HepG2 (cell line): ENCODE results near the gene MARCOL. TPM values are rescaled to one million over a fixed set of nuclear protein-coding genes. Genes with fewer than 3 reads are reported as not detected.

Source experiments
- ATAC-seq: fragments of 200-7000 bp; cut with Tn5 transposase; 3 replicates; pipeline ENCODE4 v1.9.1; 2020; ENCODE audit warnings: mild to moderate bottlenecking, moderate library complexity
- BruUV-seq: library from RNA; stranded (reverse); fragments of 400-500 nt; replicated peaks from 2 replicates; lab custom pipeline; 2021; lab: Mats Ljungman, UMichigan
- CTCF ChIA-PET: fragments of 300-600 bp; formaldehyde crosslinking; extraction: SDS; loops from one replicate; lab custom pipeline; 2021; ENCODE audit warnings: low total read pairs, inconsistent platforms, low intra/inter-chr PET ratio; lab: Yijun Ruan, JAX
- POLR2A ChIA-PET: fragments of 350-600 bp; sonication (Branson Sonifier 250); formaldehyde crosslinking; loops from one replicate; lab custom pipeline; 2020; ENCODE audit warnings: antibody characterized with exemption, inconsistent platforms; lab: Yijun Ruan, JAX
- DNase-seq: peaks from one replicate; pipeline ENCODE4 v3.0.0-alpha.2; 2015; ENCODE audit warnings: low spot score
- FAIRE-seq: peaks from 3 replicates; lab custom pipeline; 2011; peaks lifted over from hg19 to GRCh38; lab: Jason Lieb, UNC
- H2AFZ ChIP-seq: one replicate; pipeline ENCODE4 v1.6.1; 2011; ENCODE audit warnings: low read length, inconsistent platforms
- H3K27ac ChIP-seq: fragments of 300-600 bp; 3 replicates; pipeline ENCODE4 v1.8.0; 2011; ENCODE audit warnings: mixed run types, mild to moderate bottlenecking, mixed read lengths, low read length, inconsistent platforms; ENCODE audit not compliant: insufficient read depth; ENCODE audit errors: extremely low read length
- H3K27me3 ChIP-seq, 2 experiments: fragments of 200-600 bp in 1 of 2; 2 replicates in 1 of 2; 3 replicates in 1 of 2; pipeline versions ENCODE4 v1.6.0 to v1.8.0; 2011; ENCODE audit warnings: low read length in 2 of 2, mild to moderate bottlenecking in 2 of 2, moderate library complexity in 2 of 2, inconsistent platforms in 1 of 2; ENCODE audit not compliant: insufficient read depth in 2 of 2, control insufficient read depth in 1 of 2
- H3K36me3 ChIP-seq, 2 experiments: fragments of 200-600 bp in 1 of 2; replicated peaks in 1 of 2; 2 replicates in 1 of 2; 3 replicates in 1 of 2; pipeline versions ENCODE4 v1.5.1 to v1.8.0; 2011; ENCODE audit warnings: low read length in 2 of 2, inconsistent platforms in 1 of 2; ENCODE audit not compliant: insufficient read depth in 2 of 2, control insufficient read depth in 1 of 2
- H3K4me1 ChIP-seq: 2 replicates; pipeline ENCODE4 v1.5.1; 2012; ENCODE audit warnings: low read length, inconsistent platforms; ENCODE audit not compliant: insufficient read depth
- H3K4me2 ChIP-seq: 2 replicates; pipeline ENCODE4 v1.6.0; 2011; ENCODE audit warnings: low read depth, low read length, inconsistent platforms
- H3K4me3 ChIP-seq, 3 experiments: fragments of 200-600 bp in 1 of 3; sonication (generic), shearing (Covaris generic) in 1 of 3; replicated peaks in 1 of 3; 2 replicates each; pipeline ENCODE4 v1.5.1; 2011 to 2016; ENCODE audit warnings: low read length in 3 of 3, inconsistent platforms in 2 of 3, low read depth in 2 of 3, mild to moderate bottlenecking in 2 of 3, control low read depth in 1 of 3, mixed read lengths in 1 of 3; ENCODE audit not compliant: insufficient read depth in 1 of 3
- H3K79me2 ChIP-seq: one replicate; pipeline ENCODE4 v1.6.1; 2011; ENCODE audit warnings: low read length, inconsistent platforms; ENCODE audit not compliant: insufficient read depth
- H3K9ac ChIP-seq: 2 replicates; pipeline ENCODE4 v1.6.0; 2011; ENCODE audit warnings: mild to moderate bottlenecking, low read depth, low read length, inconsistent platforms; ENCODE audit not compliant: insufficient read depth
- H3K9me3 ChIP-seq: 2 replicates; pipeline ENCODE4 v1.5.1; 2012; ENCODE audit warnings: mild to moderate bottlenecking, low read length
- H4K20me1 ChIP-seq: 2 replicates; pipeline ENCODE4 v1.6.0; 2011; ENCODE audit warnings: inconsistent platforms, mild to moderate bottlenecking, low read length, moderate library complexity; ENCODE audit not compliant: insufficient read depth
- DDIT3 ChIP-seq: sonication (generic); formaldehyde crosslinking; IDR thresholded peaks from 2 replicates; pipeline ENCODE4 v1.4.0; 2020; ENCODE audit warnings: mild to moderate bottlenecking, missing genetic modification reagents
- FOXO4 ChIP-seq: sonication (generic); formaldehyde crosslinking; conservative IDR thresholded peaks from 2 replicates; pipeline ENCODE4 v1.8.1; 2023; ENCODE audit warnings: missing genetic modification reagents
- GLMP ChIP-seq: sonication (generic); formaldehyde crosslinking; IDR thresholded peaks from 2 replicates; pipeline ENCODE4 v1.9.0; 2021; ENCODE audit warnings: missing genetic modification reagents, mild to moderate bottlenecking, borderline replicate concordance
- IRX3 ChIP-seq: sonication (generic); formaldehyde crosslinking; IDR thresholded peaks from 2 replicates; pipeline ENCODE4 v1.8.1; 2023; ENCODE audit warnings: mild to moderate bottlenecking, low read depth, missing genetic modification reagents, borderline replicate concordance
- RAD21 ChIP-seq: fragments of 450-650 bp; formaldehyde crosslinking; IDR thresholded peaks from 2 replicates; pipeline ENCODE4 v1.5.0; 2020; ENCODE audit warnings: mild to moderate bottlenecking
- SMC3 ChIP-seq: IDR thresholded peaks from 2 replicates; pipeline ENCODE4 v1.6.1; 2011; ENCODE audit warnings: low read length, improper control_type of control experiment
- STAG1 ChIP-seq: sonication (generic); formaldehyde crosslinking; IDR thresholded peaks from 2 replicates; pipeline ENCODE4 v1.4.0; 2020; ENCODE audit warnings: missing genetic modification reagents
- ZNF652 ChIP-seq: IDR thresholded peaks from 2 replicates; pipeline ENCODE4 v1.6.1; 2016; ENCODE audit warnings: low read depth, borderline replicate concordance
- ZSCAN12 ChIP-seq: sonication (generic); formaldehyde crosslinking; IDR thresholded peaks from 2 replicates; pipeline ENCODE4 v1.9.0; 2021; ENCODE audit warnings: mild to moderate bottlenecking, missing genetic modification reagents
- ZZZ3 ChIP-seq: sonication (generic); formaldehyde crosslinking; IDR thresholded peaks from 2 replicates; pipeline ENCODE4 v1.4.0; 2020; ENCODE audit warnings: missing genetic modification reagents, mild to moderate bottlenecking, borderline replicate concordance
- WGBS: methylation state at CpG from one replicate; pipeline ENCODE4 v1.1.6; 2017; ENCODE audit warnings: low lambda C conversion rate; 5-methylcytosine and 5-hydroxymethylcytosine counted together
- in situ Hi-C: cut with HindIII; loops from 2 replicates; pipeline ENCODE4 v1.10.0; 2017; ENCODE audit warnings: low pct_unique_long_range_greater_than_20kb; ENCODE audit not compliant: extremely low pct_ligation_motif_present
- intact Hi-C: fragments of 100-400 bp; cut with micrococcal nuclease; formaldehyde crosslinking; loops from one replicate; pipeline ENCODE4 v1.10.0; 2022; ENCODE audit not compliant: unreplicated experiment
- polyA plus RNA-seq, 8 experiments: library from polyadenylated mRNA; depleted of rRNA in 3 of 8; stranded (reverse) in 7 of 8; unstranded in 1 of 8; fragments of >200 nt; fragmentation: Illumina TruSeq in 4 of 8; extraction: Trizol in 4 of 8; gene quantifications; 2 replicates each; pipeline versions ENCODE4 v1.2.1 to v1.2.3, GENCODE V29; 2011 to 2016; ENCODE audit warnings: low read depth in 4 of 8, missing spikeins in 1 of 8, mixed read lengths in 1 of 8; ENCODE audit not compliant: insufficient read depth in 1 of 8
- total RNA-seq, 5 experiments: library from RNA; depleted of rRNA; stranded (reverse); fragments of >200 nt; fragmentation: Illumina TruSeq; extraction: Trizol; gene quantifications; 2 replicates each; pipeline ENCODE4 v1.2.3, GENCODE V29; 2016; ENCODE audit warnings: low read depth in 1 of 5
- TF ChIP-seq, protein P1 (sequence below): sonication (generic); formaldehyde crosslinking; IDR thresholded peaks from 2 replicates; pipeline ENCODE4 v1.5.0; 2020; ENCODE audit warnings: mild to moderate bottlenecking, missing genetic modification reagents, moderate library complexity

MARCOL gene
- total and polyA plus RNA-seq, 2 of the 13 experiments (the other 11 are each of a cell fraction or from before 2014, with no cell fraction given) = not detected

DNA sequence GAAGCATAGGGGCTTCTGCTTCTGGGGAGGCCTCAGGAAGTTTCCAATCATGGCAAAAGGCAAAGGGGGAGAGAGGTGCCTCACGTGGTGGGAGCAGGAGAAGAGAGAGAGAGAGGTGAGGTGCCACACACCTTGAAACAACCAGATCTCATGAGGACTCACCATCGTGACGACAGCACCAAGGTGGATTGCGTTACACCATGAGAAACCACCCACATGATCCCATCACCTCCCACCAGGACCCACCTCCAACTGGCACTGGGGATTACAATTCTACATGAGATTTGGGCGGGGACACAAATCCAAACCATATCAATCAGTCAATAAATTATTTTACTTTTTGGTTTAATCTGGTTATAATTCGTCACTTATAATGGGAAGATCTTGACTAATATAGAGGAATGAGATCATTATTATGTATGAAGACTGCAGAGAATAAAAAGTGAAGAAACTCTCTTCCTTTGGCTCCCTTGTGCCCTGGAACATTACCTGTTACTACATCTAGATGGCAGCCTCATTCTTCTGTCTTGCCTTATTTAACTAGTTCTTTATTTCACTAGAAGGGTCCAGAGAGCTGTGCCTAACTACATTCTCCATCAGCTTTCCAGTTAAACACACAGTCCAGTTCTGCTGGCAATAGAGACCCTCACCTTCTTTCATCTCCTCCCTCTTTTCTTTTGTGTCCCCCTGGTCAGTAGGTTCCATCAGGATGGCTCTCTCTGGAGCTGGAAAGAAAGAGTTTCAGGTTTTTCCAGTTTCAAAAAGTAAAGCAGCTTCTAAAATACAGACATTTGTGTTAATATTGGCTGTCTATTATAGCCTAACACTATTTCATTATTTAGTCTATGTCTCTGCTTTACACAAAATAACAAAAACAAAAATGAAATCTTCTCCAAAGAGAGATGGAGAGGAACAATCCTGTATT, 52.2 kb downstream of the MARCOL start:
- no peaks in the 10 kb centered on the region for H4K20me1 ChIP-seq
- H3K36me3 ChIP-seq = no peaks in the 10 kb centered on the region
- POLR2A ChIA-PET = no interaction called here
- TF ChIP-seq STAG1 = peak; percentile 57
- TF ChIP-seq FOXO4 (CRISPR knock-in tag) = no peak
- peak; percentile 43; the same call in 1 of the 2 replicates for TF ChIP-seq ZNF652 (CRISPR knock-in tag)
- TF ChIP-seq GLMP (CRISPR knock-in tag) = no peak
- TF ChIP-seq ZSCAN12 (CRISPR knock-in tag) = no peak
- TF ChIP-seq, protein P1, sequence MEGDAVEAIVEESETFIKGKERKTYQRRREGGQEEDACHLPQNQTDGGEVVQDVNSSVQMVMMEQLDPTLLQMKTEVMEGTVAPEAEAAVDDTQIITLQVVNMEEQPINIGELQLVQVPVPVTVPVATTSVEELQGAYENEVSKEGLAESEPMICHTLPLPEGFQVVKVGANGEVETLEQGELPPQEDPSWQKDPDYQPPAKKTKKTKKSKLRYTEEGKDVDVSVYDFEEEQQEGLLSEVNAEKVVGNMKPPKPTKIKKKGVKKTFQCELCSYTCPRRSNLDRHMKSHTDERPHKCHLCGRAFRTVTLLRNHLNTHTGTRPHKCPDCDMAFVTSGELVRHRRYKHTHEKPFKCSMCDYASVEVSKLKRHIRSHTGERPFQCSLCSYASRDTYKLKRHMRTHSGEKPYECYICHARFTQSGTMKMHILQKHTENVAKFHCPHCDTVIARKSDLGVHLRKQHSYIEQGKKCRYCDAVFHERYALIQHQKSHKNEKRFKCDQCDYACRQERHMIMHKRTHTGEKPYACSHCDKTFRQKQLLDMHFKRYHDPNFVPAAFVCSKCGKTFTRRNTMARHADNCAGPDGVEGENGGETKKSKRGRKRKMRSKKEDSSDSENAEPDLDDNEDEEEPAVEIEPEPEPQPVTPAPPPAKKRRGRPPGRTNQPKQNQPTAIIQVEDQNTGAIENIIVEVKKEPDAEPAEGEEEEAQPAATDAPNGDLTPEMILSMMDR = peak; percentile 58
- TF ChIP-seq RAD21 (CRISPR knock-in tag) = 0 out of 2 replicates have a peak, but pooled peaks have one; percentile 17
- TF ChIP-seq ZZZ3 = no peak
- no peak for TF ChIP-seq IRX3
- TF ChIP-seq DDIT3 = no peak
- TF ChIP-seq SMC3 = peak; percentile 19; the same call in 1 of the 2 replicates
- H3K4me2 ChIP-seq = no peak overlapping the region
- no TSS peak for BruUV-seq
- intact Hi-C loops (loop anchor here (1.0 to 2.0 kb wide), 2 partner anchors 84 to 440 kb away; no protein-coding TSS in a partner anchor), in situ Hi-C loops (no loop called here)
- no peak overlapping the region for H3K4me3 ChIP-seq
- H3K9me3 ChIP-seq = no peaks in the 10 kb centered on the region
- DNase-seq (peak; percentile 21), ATAC-seq (peak; percentile 74), FAIRE-seq (no peak)
- no peaks in the 10 kb centered on the region for H3K4me1 ChIP-seq
- no peak overlapping the region for H3K9ac ChIP-seq
- 25% methylated on average over 6 of the region's 6 CpGs for WGBS
- H3K79me2 ChIP-seq = no peaks in the 10 kb centered on the region
- H3K27ac ChIP-seq = no peak overlapping the region
- H2AFZ ChIP-seq = no peak overlapping the region
- CTCF ChIA-PET = interaction anchor here (1.1 to 1.9 kb wide), 2 partner anchors 84 to 441 kb away, joined by 6 to 8 read pairs; no protein-coding TSS in a partner anchor
- no peaks in the 10 kb centered on the region for H3K27me3 ChIP-seq
